H1 (cell line): ENCODE results near the gene UGGT2.

Experiments used
- CTCF ChIP-seq, 3 experiments: IDR thresholded peaks; 1 replicate in 2 of 3; 2 replicates in 1 of 3; pipeline versions ENCODE4 v1.5.1 to v1.6.1; 2011; ENCODE audit warnings: low read length in 3 of 3, mild to moderate bottlenecking in 3 of 3, inconsistent platforms in 2 of 3, low read depth in 1 of 3, moderate library complexity in 1 of 3; ENCODE audit not compliant: insufficient read depth in 1 of 3; ENCODE audit errors: control extremely low read depth in 1 of 3
- EP300 ChIP-seq, 2 experiments: IDR thresholded peaks; 1 replicate in 1 of 2; 2 replicates in 1 of 2; pipeline ENCODE4 v1.6.1; 2011 to 2012; ENCODE audit warnings: low read depth in 2 of 2, low read length in 2 of 2, mild to moderate bottlenecking in 2 of 2, borderline replicate concordance in 1 of 2, inconsistent platforms in 1 of 2, moderate library complexity in 1 of 2
- PHF8 ChIP-seq: fragments of 200-600 bp; sonication (generic); conservative IDR thresholded peaks from 2 replicates; pipeline ENCODE4 v1.7.1; 2012; ENCODE audit warnings: low read depth, mild to moderate bottlenecking, inconsistent platforms, low read length, moderate library complexity
- POLR2AphosphoS5 ChIP-seq: IDR thresholded peaks from 2 replicates; pipeline ENCODE4 v1.6.1; 2011; ENCODE audit warnings: low read depth, low read length
- RFX5 ChIP-seq: IDR thresholded peaks from 2 replicates; pipeline ENCODE4 v1.6.1; 2011; ENCODE audit warnings: low read depth, low read length, improper control_type of control experiment, borderline replicate concordance

GRCh38 chr13:95809429-95809828 lies 243.8 kb downstream of the UGGT2 start:
- TF ChIP-seq POLR2AphosphoS5 (no peak), CTCF (IDR thresholded peaks at IDR 0.05; ENCODE audit: control extremely low read depth in 1 of 3, insufficient read depth in 1 of 3, low read depth in 1 of 3, low read length in 3 of 3) (no peak), RFX5 (no peak), EP300 (IDR thresholded peaks at IDR 0.05; ENCODE audit: borderline replicate concordance in 1 of 2, low read depth in 2 of 2, low read length in 2 of 2) (no peak), PHF8 (no peak)
